Measurements from ENCODE around the gene KRT33B. TPM values are rescaled to one million over a fixed set of nuclear protein-coding genes. Genes with fewer than 3 reads are reported as not detected.
"Not testable (repeated sequence)": the region's sequence is repeated elsewhere in the genome, so short reads cannot be mapped to it uniquely, and the experiment has no call there.

The KRT33B gene
- total RNA-seq, 1 donor from 2014 or later, result not detected

DNA sequence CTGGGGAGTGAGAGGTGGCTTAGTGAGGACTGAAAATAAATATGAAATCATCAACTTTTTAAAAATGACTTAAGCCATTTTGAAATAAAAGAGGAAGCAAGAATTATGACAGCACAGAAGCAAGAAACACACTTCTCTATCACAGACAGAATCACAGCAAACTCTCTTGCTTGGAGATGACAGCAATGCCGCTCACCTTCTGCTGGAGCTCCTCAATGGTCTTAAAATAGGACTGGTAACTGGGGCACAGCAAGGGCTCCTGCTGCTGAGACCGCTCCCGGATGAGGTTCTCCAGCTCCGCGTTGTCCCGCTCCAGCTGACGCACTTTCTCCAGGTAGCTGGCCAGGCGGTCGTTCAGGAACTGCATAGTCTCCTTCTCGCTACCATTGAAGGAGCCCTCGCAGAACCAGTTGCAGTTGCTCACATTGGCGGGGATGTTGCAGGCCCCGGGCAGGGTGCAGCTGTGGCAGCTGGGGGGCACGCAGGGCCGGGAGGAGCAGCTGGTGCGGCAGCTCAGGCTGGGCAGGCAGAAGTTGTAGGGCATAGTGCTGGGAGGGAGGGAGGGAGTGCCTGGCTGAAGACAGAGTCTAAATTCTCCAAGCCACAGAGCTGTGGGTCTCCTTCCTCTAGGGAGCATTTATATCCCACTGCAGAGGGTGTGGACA lies 27.5 kb upstream of the KRT33B start, which contains the start of gene KRT31:
KRT31 (minus strand) TSS at position 613 of the 665 bp plus-strand sequence; CDS start at position 544, 69 bp downstream.
- no peak for TF ChIP-seq CTCF (IDR thresholded peaks at IDR 0.05)
- Histone ChIP-seq H3K4me1 (no peaks in the 10 kb centered on the region), H3K36me3 (no peaks in the 10 kb centered on the region), H3K27ac (no peak within 1 kb of the TSS), H3K9me3 (no peaks in the 10 kb centered on the region), H3K4me3 (no peak within 1 kb of the TSS), H3K27me3 (ENCODE audit: low read depth) (no peaks in the 10 kb centered on the region)
- ATAC-seq (no peak), DNase-seq (no peak)
- intact Hi-C loops (cut with DNase I), result no loop called here

DNA sequence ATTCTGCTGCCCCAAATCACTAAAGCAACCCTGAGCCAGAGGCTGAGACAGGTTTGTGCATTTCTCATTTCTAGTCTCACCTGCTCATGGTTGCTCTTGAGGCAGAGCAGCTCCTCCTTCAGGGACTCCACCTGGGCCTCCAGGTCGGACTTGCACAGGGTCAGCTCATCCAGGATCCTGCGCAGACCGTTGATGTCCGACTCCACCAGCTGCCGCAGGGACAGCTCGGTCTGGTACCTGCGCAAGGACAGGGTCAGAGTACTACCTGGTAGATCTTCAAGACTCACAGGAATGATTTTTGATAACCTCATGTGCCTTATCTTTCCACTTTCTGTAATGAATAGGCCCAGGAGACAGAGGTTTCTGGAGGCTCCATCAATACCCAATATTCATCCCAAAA lies 26.7 kb upstream of the KRT33B start:
- ATAC-seq (no peak), DNase-seq (no peak)
- Histone ChIP-seq H3K36me3 (no peaks in the 10 kb centered on the region), H3K4me3 (no peak overlapping the region), H3K27ac (no peak overlapping the region), H3K27me3 (ENCODE audit: low read depth) (no peaks in the 10 kb centered on the region), H3K4me1 (no peaks in the 10 kb centered on the region), H3K9me3 (no peaks in the 10 kb centered on the region)
- TF ChIP-seq CTCF (IDR thresholded peaks at IDR 0.05), result no peak
- intact Hi-C loops (cut with DNase I), result no loop called here

DNA sequence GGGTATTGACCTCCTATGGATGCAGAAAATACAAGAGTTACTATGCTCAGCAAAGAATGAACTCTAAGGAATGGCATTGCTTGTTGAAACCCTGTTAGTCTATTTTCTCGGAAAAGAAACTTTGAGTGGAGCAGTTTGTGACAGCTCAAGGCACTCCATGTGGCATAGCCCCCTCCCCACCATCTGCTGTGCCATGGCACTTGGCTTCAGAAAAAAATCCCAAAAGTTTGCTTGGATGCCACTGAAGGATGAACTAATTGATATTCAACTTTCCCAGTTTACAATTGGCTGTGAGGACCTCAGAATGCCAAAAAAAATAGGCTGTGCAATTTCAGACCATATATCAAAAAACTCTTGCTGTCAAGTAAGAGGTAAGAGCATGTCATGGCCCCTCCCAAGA lies 26.0 kb upstream of the KRT33B start:
- Histone ChIP-seq H3K27ac (no peak overlapping the region), H3K9me3 (no peaks in the 10 kb centered on the region), H3K4me3 (no peak overlapping the region), H3K36me3 (no peaks in the 10 kb centered on the region), H3K27me3 (ENCODE audit: low read depth) (no peaks in the 10 kb centered on the region), H3K4me1 (no peaks in the 10 kb centered on the region)
- no peak for TF ChIP-seq CTCF (IDR thresholded peaks at IDR 0.05)
- intact Hi-C loops (cut with DNase I), result no loop called here
- no peak for DNase-seq
- no peak for ATAC-seq

- H3K36me3 ChIP-seq; H3K4me1 ChIP-seq; DNase-seq; H3K9me3 ChIP-seq; H3K27ac ChIP-seq; H3K4me3 ChIP-seq; ATAC-seq; H3K27me3 ChIP-seq (ENCODE audit: low read depth); intact Hi-C loops (cut with DNase I): not testable (repeated sequence)
Measured at GRCh38 chr17:41395044-41395443, 25.4 kb upstream of the KRT33B start.

- no peak for ATAC-seq
- TF ChIP-seq CTCF (IDR thresholded peaks at IDR 0.05), result no peak
- H3K9me3 ChIP-seq, result no peaks in the 10 kb centered on the region
- H3K27ac ChIP-seq, result no peak overlapping the region
- H3K27me3 ChIP-seq (ENCODE audit: low read depth), result no peaks in the 10 kb centered on the region
- H3K4me3 ChIP-seq, result no peak overlapping the region
- intact Hi-C loops (cut with DNase I), result no loop called here
- no peaks in the 10 kb centered on the region for H3K4me1 ChIP-seq
- no peak for DNase-seq
- no peaks in the 10 kb centered on the region for H3K36me3 ChIP-seq
Measured at GRCh38 chr17:41394254-41394996, 24.8 kb upstream of the KRT33B start.

- no peak for DNase-seq
- Histone ChIP-seq H3K27ac (no peak overlapping the region), H3K4me3 (no peak overlapping the region), H3K9me3 (no peaks in the 10 kb centered on the region), H3K36me3 (no peaks in the 10 kb centered on the region), H3K27me3 (ENCODE audit: low read depth) (no peaks in the 10 kb centered on the region), H3K4me1 (no peaks in the 10 kb centered on the region)
- no peak for ATAC-seq
- intact Hi-C loops (cut with DNase I), result no loop called here
- TF ChIP-seq CTCF (IDR thresholded peaks at IDR 0.05), result no peak
Measured at GRCh38 chr17:41393826-41394225, 24.2 kb upstream of the KRT33B start.
